Right ventricle myocardium superior (tissue), 1 donor: ENCODE data around the gene HDAC6. TPM values are rescaled to one million over a fixed set of nuclear protein-coding genes. Genes with fewer than 3 reads are reported as not detected.

Source experiments
- ATAC-seq: fragments of 200-7000 bp; cut with Tn5 transposase; one replicate; pipeline ENCODE4 v1.9.1; 2020; ENCODE audit warnings: mild to moderate bottlenecking; ENCODE audit not compliant: poor library complexity
- DNase-seq: peaks from one replicate; pipeline ENCODE4 v3.0.0-alpha.2; 2020
- intact Hi-C: fragments of 100-400 bp; cut with DNase I; formaldehyde crosslinking; loops from one replicate; pipeline ENCODE4 v1.11.2; 2022
- long read RNA-seq: library from polyadenylated mRNA; unstranded; transcript quantifications from one replicate; pipeline ENCODE4 v2.0.0, GENCODE V29; 2021
- total RNA-seq: library from RNA; stranded (reverse); fragmentation: NEBNext Ultra II Directional; extraction: Animal tissue kit (Norgen Biotek cat#: 25700); gene quantifications from one replicate; pipeline ENCODE4 v1.2.1, GENCODE V29; 2021
- donor health status: DM: no; HTN: yes; CAD: no; lungs with severe emphysema.

Gene HDAC6
- 35.3 TPM for total RNA-seq
- long read RNA-seq, full-length matches to known transcripts, result 13 of 46 reads
- long read RNA-seq, partial matches to known transcripts, result 21 of 46 reads
- long read RNA-seq, other reads (novel, unspliced or antisense), result 12 of 46 reads

DNA sequence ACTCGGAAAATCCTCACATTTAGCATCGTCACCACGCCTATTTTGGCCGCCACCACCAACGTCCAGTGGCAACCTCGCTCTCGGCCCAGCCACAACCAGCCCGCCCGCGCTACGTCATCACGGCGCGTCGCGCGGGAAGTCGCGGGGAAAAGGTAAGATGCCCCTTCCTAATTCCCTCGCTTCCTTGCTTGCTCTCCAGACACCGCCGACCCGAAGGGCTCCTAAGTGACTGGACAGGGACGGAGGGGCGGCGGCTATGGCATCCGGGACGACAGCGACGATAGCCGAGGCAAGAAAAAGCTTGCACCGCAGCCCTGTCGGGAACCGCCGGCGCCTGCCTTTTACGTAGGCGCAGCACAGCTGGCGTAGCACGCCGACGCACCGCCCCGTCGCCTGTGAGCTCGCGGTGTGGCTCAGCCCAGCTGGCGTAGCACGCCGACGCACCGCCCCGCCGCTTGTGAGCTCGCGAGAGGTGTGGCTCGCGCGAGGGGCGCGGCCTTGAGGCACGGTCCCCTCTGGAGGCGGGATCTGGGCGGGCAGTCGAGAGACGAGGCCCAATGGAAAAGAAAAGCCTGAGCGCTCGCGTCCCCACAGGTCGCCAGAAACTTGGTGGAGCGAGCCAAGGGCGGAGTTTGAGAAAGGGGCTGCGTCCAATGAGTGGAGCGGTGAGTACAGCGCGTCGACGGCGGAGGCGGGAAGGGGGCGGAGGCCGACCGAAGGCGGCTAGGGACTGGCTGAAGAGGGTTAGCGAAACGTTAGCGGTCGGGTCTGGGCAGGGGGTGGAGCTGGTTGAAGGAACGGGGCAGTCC lies at the start of gene HDAC6:
HDAC6 (plus strand) TSS at position 788 of the 809 bp plus-strand sequence. CDS start 626 bp downstream, outside the sequence.
- peak; percentile 97 for ATAC-seq
- DNase-seq, result peak; percentile 98
- intact Hi-C loops, result loop anchor here (10.0 kb wide), 1 partner anchor 93 kb away; the partner anchor contains the start of genes PQBP1 and TIMM17B

GRCh38 chrX:48752498-48752897 lies 49.4 kb upstream of the HDAC6 start:
- no peak for DNase-seq
- intact Hi-C loops, result no loop called here
- no peak for ATAC-seq

DNA sequence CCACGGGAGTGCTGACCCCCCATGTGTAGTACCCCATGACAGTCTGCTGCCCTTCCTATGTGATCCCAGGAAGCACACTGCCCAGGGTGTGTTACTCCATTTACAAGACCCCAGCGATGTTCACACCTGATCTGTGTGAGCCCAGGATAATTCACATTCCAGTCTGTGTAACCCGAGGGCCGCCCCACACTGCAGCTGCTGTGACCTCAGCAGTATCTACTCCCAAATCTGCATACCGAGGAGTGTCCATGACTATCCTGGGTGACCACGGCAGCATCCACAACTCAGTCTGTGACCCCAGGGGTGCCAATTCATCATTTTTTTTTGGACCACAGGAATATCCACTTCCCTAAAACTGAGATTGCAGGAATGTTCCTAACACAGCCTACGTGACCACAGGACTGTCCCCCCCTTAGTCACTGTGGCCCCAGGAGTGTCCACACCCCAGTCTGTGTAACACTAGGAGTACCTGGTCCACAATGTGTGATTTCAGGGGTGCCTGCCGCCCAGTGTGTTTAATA lies 48.1 kb upstream of the HDAC6 start:
- no peak for DNase-seq
- intact Hi-C loops, result no loop called here
- no peak for ATAC-seq

DNA sequence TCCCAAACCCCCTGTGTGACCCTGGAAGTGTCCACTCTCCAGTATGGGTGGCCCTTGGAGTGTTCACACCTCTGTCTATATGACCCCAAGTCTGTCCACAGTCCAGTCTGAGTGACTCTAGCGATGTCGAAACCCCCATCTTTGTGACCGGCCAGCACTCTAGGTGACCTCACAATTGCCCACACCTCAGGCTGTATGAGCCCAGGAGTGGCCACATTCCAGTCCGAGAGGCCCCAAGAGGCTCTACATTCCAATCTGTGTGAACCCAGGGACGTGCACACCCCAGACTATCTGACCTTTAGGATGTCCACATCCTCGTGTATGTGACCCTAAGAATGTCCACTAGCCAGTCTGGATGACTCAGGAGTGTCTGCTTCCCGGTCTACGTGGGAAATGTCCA lies 47.6 kb upstream of the HDAC6 start:
- intact Hi-C loops, result no loop called here

DNA sequence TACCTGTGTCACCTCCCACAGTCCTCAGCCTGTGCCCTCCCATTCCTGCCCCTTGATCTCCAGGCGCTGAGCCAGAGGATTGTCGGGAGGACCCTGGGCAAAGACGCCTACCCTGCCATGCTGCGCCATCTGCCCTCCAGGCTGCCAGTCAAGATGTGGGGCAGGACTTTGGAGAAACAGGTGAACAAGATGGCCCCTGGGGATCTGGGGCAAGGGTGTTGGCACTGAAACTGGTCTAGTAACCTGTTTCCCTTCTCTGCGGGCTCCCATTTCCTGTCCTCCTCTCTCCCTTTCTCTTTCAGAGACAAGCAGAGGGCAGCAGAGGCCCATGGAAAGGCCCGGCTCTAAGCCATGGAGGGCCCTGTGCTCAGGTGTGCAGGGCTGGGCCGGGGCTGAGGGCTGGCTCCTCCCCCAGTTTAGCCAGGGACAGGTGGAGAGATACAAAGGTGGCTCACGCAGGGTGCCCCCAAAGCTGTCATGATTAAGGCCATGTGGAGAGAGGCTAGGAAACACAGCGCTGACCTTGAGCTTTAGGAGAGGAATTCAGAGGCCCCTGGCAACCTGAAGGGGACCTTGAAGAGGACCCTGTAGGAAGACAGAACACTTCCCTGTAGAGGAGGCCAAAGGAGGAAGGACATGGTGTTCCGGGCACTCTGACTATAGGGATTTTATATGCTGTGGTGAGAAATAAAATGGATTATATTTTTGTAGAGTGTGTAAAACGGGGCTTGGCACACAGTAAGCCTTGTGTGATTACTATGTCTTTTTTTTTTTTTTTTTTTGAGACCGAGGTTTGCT lies 40.0 kb upstream of the HDAC6 start, which contains the start of gene GLOD5:
GLOD5 (plus strand) TSS at position 74 of the 798 bp plus-strand sequence; CDS start at position 118, 44 bp downstream.
- DNase-seq (no peak), ATAC-seq (no peak)
- intact Hi-C loops, result no loop called here

More for the DNA sequence above, 47.6 kb upstream of the HDAC6 start:
- DNase-seq (no peak), ATAC-seq (no peak)

GRCh38 chrX:48769230-48769629 lies 32.6 kb upstream of the HDAC6 start:
- intact Hi-C loops, result no loop called here
- DNase-seq (no peak), ATAC-seq (no peak)

DNA sequence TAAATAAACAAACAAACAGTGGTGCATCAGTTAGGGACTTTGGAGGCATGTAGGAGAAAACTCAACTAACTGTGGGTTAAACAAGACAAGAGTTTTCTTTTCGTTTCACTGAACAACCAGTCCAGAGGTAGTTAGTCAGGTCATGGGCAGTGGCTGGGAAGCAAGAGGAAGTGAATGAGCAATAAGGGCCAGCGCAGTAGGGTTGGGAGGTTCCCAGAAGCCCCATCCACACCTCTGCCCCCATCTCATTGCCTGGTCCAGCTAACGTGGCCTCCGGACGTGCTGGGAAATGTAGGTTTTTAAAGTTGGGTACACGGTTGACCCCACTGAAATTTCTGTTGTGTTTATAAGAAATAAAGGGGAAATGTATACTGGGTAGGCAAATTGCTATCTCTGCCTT lies 31.6 kb upstream of the HDAC6 start:
- ATAC-seq (no peak), DNase-seq (no peak)
- intact Hi-C loops, result no loop called here

GRCh38 chrX:48772602-48773001 lies 29.3 kb upstream of the HDAC6 start:
- DNase-seq (no peak), ATAC-seq (no peak)
- intact Hi-C loops, result no loop called here

DNA sequence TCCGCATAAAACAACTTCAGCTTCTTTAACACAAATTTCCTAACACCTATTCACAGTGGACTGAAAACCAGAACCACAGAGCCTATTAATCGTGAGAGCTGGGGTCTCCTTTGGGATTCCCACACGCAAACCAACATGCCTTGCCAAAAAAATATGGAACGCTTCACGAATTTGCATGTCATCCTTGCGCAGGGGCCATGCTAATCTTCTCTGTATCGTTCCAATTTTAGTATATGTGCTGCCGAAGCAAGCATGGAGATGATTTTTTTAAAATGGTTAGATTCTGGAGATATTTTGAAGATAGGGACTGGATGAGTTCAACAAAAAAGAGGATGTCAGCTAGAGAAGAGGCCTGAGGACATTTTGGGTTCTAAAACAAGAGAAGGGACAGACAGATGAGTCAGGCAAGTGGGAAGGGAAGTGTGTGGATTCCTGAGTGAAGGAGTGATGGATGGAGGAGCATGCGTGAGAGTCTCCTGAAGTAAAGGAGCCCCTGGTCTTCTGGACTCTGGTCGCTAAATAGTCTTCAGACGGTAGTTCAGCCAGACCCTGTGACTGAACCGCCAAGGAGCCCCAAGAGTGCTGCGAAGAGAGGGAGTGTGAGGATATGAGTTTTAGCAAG lies 24.9 kb upstream of the HDAC6 start:
- intact Hi-C loops, result no loop called here
- ATAC-seq (no peak), DNase-seq (no peak)

DNA sequence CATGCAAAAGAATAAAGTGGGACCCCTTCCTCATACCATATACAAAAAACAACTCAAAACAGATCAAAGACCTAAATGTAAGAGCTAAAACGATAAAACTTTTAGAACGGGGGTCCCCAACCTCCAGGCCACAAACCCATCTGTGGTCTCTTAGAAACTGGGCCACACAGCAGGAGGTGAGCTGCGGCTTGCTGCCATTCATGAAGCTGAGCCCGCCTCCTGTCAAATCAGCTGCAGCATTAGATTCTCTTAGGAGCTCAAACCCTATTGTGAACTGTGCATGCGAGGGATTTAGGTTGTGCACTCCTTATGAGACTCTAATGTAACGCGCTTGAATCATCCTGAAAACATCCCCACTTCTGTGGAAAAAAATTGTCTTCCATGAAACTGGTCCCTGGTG lies 22.5 kb upstream of the HDAC6 start:
- intact Hi-C loops, result no loop called here
- no peak for ATAC-seq
- no peak for DNase-seq

- DNase-seq (no peak), ATAC-seq (no peak)
- intact Hi-C loops, result no loop called here
Measured at GRCh38 chrX:48781705-48782104, 20.2 kb upstream of the HDAC6 start.

GRCh38 chrX:48782216-48782615 lies 19.7 kb upstream of the HDAC6 start:
- ATAC-seq, result no peak
- no peak for DNase-seq
- intact Hi-C loops, result no loop called here

GRCh38 chrX:48782795-48783194 lies 19.1 kb upstream of the HDAC6 start:
- DNase-seq (no peak), ATAC-seq (no peak)
- intact Hi-C loops, result no loop called here

DNA sequence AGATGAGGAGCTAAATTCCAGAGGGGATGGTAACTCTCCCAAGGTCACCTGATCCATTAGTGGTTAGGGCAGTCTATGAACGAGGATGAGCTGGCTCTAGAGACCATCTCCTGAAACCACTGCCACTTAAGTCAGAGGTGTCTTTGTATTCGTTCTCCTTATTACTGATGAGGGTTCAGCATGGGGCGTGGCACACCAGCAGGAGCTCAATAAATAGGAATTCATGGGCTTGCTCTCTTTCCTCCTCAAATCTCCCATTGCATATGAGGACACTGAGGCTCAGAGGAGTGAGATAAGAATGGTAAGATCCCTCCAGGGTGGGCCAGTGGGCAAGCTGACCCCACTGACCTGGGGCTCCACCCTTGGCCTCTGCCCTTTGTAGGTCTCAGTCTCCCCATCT lies 17.1 kb upstream of the HDAC6 start:
- intact Hi-C loops, result no loop called here
- DNase-seq, result no peak
- no peak for ATAC-seq

GRCh38 chrX:48785186-48785539 lies 16.7 kb upstream of the HDAC6 start:
- intact Hi-C loops, result no loop called here
- DNase-seq (no peak), ATAC-seq (no peak)

- ATAC-seq (no peak), DNase-seq (no peak)
- intact Hi-C loops, result no loop called here
Measured at GRCh38 chrX:48785540-48786214, 16.2 kb upstream of the HDAC6 start.

GRCh38 chrX:48786341-48786800 lies 15.5 kb upstream of the HDAC6 start, which contains the start of gene GATA1:
TSS of gene GATA1 (plus strand) at chrX:48786590. CDS start at chrX:48791110, 4,520 bp downstream.
- no peak for ATAC-seq
- intact Hi-C loops, result no loop called here
- DNase-seq, result no peak

DNA sequence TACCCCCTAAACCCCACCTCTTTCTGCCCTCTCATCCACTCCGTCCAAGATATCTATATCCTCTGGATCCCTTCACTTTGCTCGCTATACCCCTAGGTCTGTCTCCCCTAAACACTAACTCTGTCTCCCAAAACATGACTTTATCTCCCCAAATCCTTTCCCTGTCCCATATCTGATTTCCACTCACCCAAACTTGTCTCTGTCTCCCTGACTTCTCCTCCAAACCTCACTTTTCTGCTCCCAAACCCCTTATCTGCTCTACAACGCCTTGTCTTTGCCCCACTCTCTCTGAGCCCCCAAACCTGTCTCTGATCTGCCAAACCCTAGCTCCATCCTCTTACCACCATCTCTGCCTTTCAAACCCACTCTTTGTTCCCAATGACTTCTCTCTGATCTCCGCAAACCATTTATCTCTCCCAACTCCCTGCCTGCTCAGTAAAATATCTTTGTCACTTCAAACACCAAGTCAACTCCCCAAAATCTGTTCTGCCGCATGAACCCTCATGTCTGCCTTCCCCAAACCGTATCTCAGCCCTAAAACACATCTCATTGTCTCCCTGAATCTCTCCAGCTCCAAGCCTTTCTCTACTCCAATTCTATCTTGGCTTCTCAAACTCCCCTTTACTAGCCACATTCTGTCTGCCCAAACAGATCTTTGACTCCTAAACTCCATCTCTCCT lies 14.9 kb upstream of the HDAC6 start:
- DNase-seq, result no peak
- ATAC-seq, result no peak
- intact Hi-C loops, result no loop called here
